GM12891 (cell line): Measurements from ENCODE around the gene ELOVL3.

ENCODE experiments used
- PAX5 ChIP-seq: IDR thresholded peaks from 2 replicates; pipeline ENCODE4 v1.6.1; 2011; ENCODE audit warnings: low read length, moderate library complexity, mild to moderate bottlenecking; ENCODE audit not compliant: insufficient read depth, severe bottlenecking
- POLR2A ChIP-seq: IDR thresholded peaks from 2 replicates; pipeline ENCODE4 v1.6.1; 2011; ENCODE audit warnings: low read depth, low read length, control low read depth
- POLR2AphosphoS5 ChIP-seq: IDR thresholded peaks from 2 replicates; pipeline ENCODE4 v1.6.1; 2011; ENCODE audit warnings: low read depth, low read length, control low read depth
- POU2F2 ChIP-seq: IDR thresholded peaks from 2 replicates; pipeline ENCODE4 v1.6.1; 2011; ENCODE audit warnings: low read depth, mild to moderate bottlenecking, control low read depth, low read length, moderate library complexity
- SPI1 ChIP-seq: IDR thresholded peaks from 2 replicates; pipeline ENCODE4 v1.6.1; 2011; ENCODE audit warnings: low read depth, low read length, control low read depth
- TAF1 ChIP-seq: IDR thresholded peaks from 2 replicates; pipeline ENCODE4 v1.6.1; 2011; ENCODE audit warnings: low read depth, low read length, control low read depth

- TF ChIP-seq POLR2AphosphoS5, result no peak
- no peak for TF ChIP-seq POLR2A
- TF ChIP-seq POU2F2, result no peak
- no peak for TF ChIP-seq PAX5
- no peak for TF ChIP-seq TAF1
- no peak for TF ChIP-seq SPI1
Measured at GRCh38 chr10:102236006-102236405, 9.9 kb downstream of the ELOVL3 start.
